HUES64 (cell line): ENCODE data around the gene ADGRE1.

Source experiments
- H3K27ac ChIP-seq: 2 replicates; pipeline ENCODE4 v1.7.0; 2013; ENCODE audit warnings: low read depth, low read length, inconsistent platforms
- H3K27me3 ChIP-seq: 2 replicates; pipeline ENCODE4 v1.6.1; 2013; ENCODE audit warnings: mild to moderate bottlenecking, low read length; ENCODE audit not compliant: insufficient read depth
- H3K36me3 ChIP-seq: 2 replicates; pipeline ENCODE4 v1.6.1; 2013; ENCODE audit warnings: mild to moderate bottlenecking, low read length; ENCODE audit not compliant: insufficient read depth
- H3K4me1 ChIP-seq: 2 replicates; pipeline ENCODE4 v1.6.1; 2013; ENCODE audit warnings: mild to moderate bottlenecking, low read length, moderate library complexity; ENCODE audit not compliant: insufficient read depth
- H3K4me3 ChIP-seq: 2 replicates; pipeline ENCODE4 v1.5.1; 2013; ENCODE audit warnings: mild to moderate bottlenecking, low read length, moderate library complexity
- H3K9ac ChIP-seq: 2 replicates; pipeline ENCODE4 v1.6.1; 2013; ENCODE audit warnings: mild to moderate bottlenecking, low read depth, low read length
- H3K9me3 ChIP-seq: 2 replicates; pipeline ENCODE4 v1.6.1; 2013; ENCODE audit warnings: low read depth, low read length; ENCODE audit not compliant: insufficient read depth
- WGBS: fragments of 150-250, 120-280 bp; methylation state at CpG from one replicate; pipeline ENCODE4 v1.1.7; 2013; ENCODE audit warnings: missing lambda C conversion rate; 5-methylcytosine and 5-hydroxymethylcytosine counted together

The ADGRE1 gene

DNA sequence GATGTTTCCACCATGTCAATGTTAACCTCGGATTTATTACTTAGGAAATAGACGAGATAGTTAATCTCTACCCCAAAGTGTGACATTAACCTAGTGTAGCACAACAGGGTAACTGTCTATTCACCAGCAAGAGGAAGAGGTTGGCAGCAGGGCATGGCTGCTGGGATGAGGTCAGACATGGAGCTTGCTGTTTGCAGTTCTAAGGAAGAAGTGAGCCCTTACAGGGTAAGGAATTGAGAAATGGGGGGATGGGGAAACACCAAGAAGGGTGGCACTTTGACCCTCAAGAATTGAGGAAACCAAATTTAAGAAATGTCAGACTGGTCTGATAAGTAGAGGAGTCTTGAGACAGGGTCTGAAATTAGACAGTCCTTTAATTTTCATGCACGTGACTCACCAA is 71.4 kb downstream of the ADGRE1 start:
- Histone ChIP-seq H3K36me3 (no peaks in the 10 kb centered on the region), H3K9ac (no peak overlapping the region), H3K4me1 (no peaks in the 10 kb centered on the region), H3K27ac (no peak overlapping the region), H3K9me3 (peaks cover 90% of the 10 kb centered on the region), H3K4me3 (no peak overlapping the region), H3K27me3 (no peaks in the 10 kb centered on the region)
- 95% methylated on average over 3 of the region's 3 CpGs for WGBS

DNA sequence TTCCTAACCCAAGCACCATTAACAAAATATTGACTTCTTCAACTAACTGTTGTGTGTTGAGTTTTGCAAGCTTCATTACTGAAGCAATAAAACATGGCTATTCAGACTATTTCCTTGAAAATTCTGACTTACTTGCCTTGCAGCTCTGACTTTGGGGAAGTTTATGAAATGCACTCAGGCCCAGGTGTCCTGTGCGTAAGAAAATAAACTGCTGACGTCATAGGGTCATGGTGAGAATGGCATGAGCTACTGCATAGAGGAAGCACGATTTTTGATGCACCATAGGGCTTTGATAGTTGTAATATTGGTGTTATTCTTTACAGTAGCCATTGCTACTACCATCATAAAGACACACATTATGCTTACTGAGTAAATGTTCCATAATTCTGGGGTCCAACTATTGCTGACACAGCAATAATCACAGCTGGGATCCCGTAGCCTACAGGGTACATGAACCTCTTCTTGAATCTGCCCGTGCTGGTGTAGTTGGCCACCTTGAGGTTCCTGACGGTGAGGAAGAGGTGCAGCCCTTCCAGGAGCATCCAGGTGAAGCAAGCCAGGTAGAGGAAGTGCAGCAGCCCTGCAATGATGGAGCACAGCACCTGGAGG is 76.0 kb downstream of the ADGRE1 start:
- Histone ChIP-seq H3K4me1 (no peaks in the 10 kb centered on the region), H3K9ac (no peak overlapping the region), H3K9me3 (peaks cover 80% of the 10 kb centered on the region), H3K4me3 (no peak overlapping the region), H3K27me3 (no peaks in the 10 kb centered on the region), H3K27ac (no peak overlapping the region), H3K36me3 (no peaks in the 10 kb centered on the region)
- WGBS, result 60% methylated on average over 6 of the region's 6 CpGs

DNA sequence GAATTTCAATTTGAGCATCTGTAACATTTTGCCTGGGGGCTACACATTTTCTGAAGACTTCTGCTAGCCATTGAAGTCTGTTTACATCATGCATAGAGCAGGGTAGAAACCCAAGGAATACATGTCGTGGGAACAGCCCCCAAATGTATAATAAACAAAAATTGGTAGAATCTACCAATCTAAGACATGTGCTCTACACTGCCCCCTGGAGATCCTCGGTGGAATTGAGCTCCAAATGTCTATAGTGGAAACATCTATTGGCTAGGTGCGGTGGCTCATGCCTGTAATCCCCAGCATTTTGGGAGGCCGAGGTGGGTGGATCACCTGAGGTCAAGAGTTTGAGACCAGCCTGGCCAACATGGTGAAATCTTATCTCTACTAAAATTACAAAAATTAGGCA is 76.6 kb downstream of the ADGRE1 start:
- H3K4me1 ChIP-seq, result no peaks in the 10 kb centered on the region
- no peaks in the 10 kb centered on the region for H3K36me3 ChIP-seq
- no peak overlapping the region for H3K4me3 ChIP-seq
- peaks cover 78% of the 10 kb centered on the region for H3K9me3 ChIP-seq
- H3K27ac ChIP-seq, result no peak overlapping the region
- no peak overlapping the region for H3K9ac ChIP-seq
- no peaks in the 10 kb centered on the region for H3K27me3 ChIP-seq
- WGBS, result 68% methylated on average over 4 of the region's 4 CpGs

DNA sequence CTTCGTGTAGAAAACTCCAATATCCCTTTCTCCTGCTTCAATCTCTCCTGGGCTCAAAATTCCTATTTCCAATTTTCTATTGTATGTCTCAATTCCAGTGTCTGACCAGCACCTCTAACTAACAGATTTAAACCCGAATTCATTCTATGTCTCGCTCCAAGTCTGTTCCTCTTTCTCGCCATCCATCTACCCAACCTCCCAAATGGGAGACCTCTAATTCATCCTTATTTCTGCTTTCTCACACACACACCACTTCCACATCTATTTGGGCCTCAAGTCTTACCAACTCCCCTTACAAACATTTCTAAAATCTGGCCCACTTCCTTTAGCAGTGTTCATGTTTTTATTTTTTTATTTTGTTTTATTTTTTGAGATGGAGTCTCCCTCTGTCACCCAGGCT is 80.6 kb downstream of the ADGRE1 start:
- H3K9ac ChIP-seq, result no peak overlapping the region
- H3K9me3 ChIP-seq, result peaks cover 82% of the 10 kb centered on the region
- H3K27me3 ChIP-seq, result no peaks in the 10 kb centered on the region
- H3K36me3 ChIP-seq, result no peaks in the 10 kb centered on the region
- H3K4me1 ChIP-seq, result no peaks in the 10 kb centered on the region
- WGBS, result 78% methylated on average over 4 of the region's 4 CpGs
- H3K27ac ChIP-seq, result no peak overlapping the region
- no peak overlapping the region for H3K4me3 ChIP-seq

DNA sequence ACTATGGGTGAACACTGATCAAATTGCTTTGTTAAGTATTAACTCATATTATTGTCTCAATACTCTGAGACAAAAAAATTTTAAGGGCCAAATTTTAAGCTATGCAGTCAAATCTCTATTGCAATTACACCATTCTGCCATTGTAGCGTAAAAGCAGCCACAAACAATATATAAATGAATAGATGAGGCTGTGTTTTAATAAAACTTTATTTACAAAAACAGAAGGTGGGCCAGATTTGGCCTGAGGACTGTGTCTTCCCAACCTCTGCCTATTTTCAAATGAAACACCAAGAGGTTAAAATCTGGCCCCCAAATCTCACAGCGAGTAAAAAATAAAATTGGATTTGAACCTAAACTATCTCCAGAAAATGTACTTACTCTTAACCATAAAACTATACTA is 82.1 kb downstream of the ADGRE1 start:
- H3K4me1 ChIP-seq, result no peaks in the 10 kb centered on the region
- no peaks in the 10 kb centered on the region for H3K36me3 ChIP-seq
- no peaks in the 10 kb centered on the region for H3K27me3 ChIP-seq
- H3K9ac ChIP-seq, result no peak overlapping the region
- H3K27ac ChIP-seq, result no peak overlapping the region
- H3K9me3 ChIP-seq, result peaks cover 81% of the 10 kb centered on the region
- WGBS, result 73% methylated on average over 1 of the region's 2 CpGs
- H3K4me3 ChIP-seq, result no peak overlapping the region

DNA sequence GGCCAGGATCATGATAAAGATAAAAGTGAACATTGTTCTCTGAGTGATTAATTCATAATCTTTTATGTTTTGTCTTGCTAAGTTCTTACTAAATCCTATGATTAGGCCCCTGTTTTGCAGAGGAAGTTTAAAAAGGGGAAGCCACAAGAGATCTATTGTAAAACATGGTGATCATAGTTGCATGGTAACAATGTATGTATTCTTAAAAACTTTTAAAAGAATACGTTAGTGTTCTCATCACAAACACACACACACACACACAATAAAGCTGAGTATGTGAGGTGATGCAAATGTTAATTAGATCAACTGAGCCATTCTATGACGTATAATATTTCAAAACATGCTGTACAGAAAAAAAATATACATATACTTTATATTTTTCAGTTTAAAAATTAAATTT is 82.6 kb downstream of the ADGRE1 start:
- WGBS, result no CpG with 5 or more reads among the region's 2 CpGs
- Histone ChIP-seq H3K27ac (no peak overlapping the region), H3K4me3 (no peak overlapping the region), H3K27me3 (no peaks in the 10 kb centered on the region), H3K4me1 (no peaks in the 10 kb centered on the region), H3K9me3 (peaks cover 83% of the 10 kb centered on the region), H3K9ac (no peak overlapping the region), H3K36me3 (no peaks in the 10 kb centered on the region)

DNA sequence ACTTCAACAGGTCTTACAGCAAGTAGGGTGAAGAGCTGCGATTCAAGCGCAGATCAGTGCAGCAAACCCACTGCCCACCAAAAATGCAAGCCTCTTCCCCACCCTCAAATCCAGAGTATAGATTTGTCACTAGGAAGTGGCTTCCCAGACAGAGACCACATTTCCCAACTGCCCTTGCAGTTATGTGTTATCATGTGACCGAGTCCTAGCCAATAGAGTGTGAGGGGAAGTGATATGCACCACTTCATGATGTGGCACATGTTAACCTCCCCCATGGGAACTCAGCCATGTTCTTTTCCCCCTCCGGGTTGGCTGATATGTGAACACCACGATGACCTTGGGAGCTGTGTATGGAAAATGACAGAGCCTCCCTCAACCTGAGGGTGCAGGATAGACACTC is 83.1 kb downstream of the ADGRE1 start:
- Histone ChIP-seq H3K27me3 (no peaks in the 10 kb centered on the region), H3K36me3 (no peaks in the 10 kb centered on the region), H3K27ac (no peak overlapping the region), H3K9me3 (peaks cover 82% of the 10 kb centered on the region), H3K4me3 (no peak overlapping the region), H3K9ac (no peak overlapping the region), H3K4me1 (no peaks in the 10 kb centered on the region)
- WGBS, result 87% methylated on average over 4 of the region's 5 CpGs

DNA sequence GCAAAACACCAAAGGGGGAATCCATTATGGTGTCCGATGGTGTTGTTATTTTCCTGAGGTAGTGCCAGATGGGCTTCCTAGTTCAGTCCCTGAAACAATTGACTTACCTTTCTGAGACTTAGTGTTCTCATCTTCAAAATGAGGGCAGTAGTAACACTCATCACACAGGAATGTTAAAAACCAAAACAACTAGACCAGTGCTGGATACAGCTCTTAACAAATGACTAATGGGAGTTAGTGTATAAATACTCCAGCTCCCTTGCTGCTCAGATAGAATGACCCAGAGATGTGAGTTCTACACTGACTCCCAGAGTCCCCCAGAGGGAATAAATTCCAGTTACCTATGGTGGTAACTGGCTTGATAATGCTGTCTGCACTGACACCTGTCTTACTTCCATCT is 84.0 kb downstream of the ADGRE1 start:
- Histone ChIP-seq H3K36me3 (no peaks in the 10 kb centered on the region), H3K9me3 (peaks cover 82% of the 10 kb centered on the region), H3K4me3 (no peak overlapping the region), H3K27ac (no peak overlapping the region), H3K4me1 (no peaks in the 10 kb centered on the region), H3K9ac (no peak overlapping the region), H3K27me3 (no peaks in the 10 kb centered on the region)
- 80% methylated on average over 1 of the region's 1 CpG for WGBS

DNA sequence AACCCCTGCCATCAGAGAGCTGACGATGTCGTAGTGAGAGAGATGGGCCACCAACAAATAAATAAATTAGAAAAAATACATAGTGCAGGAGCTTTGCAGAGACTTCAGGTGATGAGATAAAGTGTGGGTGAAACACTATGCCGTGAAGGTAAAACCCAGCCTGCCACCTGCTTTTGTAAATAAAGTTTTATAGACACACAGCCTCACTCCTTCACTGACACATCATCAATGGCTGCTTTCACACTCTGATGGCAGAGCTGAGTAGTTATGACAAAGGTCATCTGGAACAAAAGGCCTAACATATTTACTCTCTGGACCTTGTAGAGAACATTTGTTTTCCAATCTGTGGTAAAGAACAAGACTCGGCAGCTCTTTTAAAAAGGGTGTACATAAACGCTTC is 88.8 kb downstream of the ADGRE1 start:
- H3K9me3 ChIP-seq, result peaks cover 80% of the 10 kb centered on the region
- no peaks in the 10 kb centered on the region for H3K4me1 ChIP-seq
- H3K9ac ChIP-seq, result no peak overlapping the region
- H3K36me3 ChIP-seq, result no peaks in the 10 kb centered on the region
- no peak overlapping the region for H3K27ac ChIP-seq
- H3K4me3 ChIP-seq, result no peak overlapping the region
- no peaks in the 10 kb centered on the region for H3K27me3 ChIP-seq
- 84% methylated on average over 3 of the region's 5 CpGs for WGBS

DNA sequence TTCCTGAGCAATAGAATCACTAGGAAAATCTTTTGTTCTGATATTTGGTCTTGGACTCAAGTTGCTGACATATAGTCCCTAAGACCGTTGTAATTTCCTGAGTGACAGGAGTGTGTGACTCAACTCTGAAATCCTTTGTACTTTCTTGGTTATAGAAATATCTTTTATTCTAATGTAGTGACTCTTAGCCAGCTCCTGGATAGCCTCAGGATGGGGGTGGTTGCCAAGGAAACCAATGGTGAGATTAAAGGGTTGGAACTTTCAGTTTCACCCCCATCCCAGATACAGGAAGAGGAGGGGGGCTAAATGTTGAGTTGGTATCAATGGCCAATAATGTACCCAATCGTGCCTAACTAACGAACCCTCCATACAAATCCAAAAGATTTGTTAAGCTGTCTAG is 92.0 kb downstream of the ADGRE1 start:
- Histone ChIP-seq H3K27me3 (no peaks in the 10 kb centered on the region), H3K27ac (no peak overlapping the region), H3K4me1 (no peaks in the 10 kb centered on the region), H3K4me3 (no peak overlapping the region), H3K9ac (no peak overlapping the region), H3K9me3 (peaks cover 90% of the 10 kb centered on the region), H3K36me3 (no peaks in the 10 kb centered on the region)
- WGBS, result 78% methylated on average over 1 of the region's 3 CpGs

DNA sequence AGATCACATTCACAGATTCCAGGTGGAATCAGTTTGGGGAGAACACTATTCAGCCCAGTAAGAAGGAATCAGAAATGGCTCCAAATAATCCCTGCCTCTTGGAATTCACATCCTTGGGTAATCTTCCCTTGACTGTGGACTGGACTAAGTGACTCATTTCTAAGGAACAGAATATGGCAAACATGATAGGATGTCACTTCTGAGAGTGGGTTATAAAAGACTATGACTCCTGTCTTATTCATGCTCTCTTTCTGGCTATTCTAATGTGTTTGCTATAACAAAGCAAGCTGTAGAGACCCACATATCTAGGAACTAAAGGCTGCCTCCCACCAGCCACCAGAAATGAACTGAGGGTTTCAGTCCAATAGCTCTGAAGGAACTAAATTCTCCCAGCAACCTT is 96.1 kb downstream of the ADGRE1 start:
- Histone ChIP-seq H3K9me3 (peaks cover 86% of the 10 kb centered on the region), H3K9ac (no peak overlapping the region), H3K4me3 (no peak overlapping the region), H3K27ac (no peak overlapping the region), H3K4me1 (no peaks in the 10 kb centered on the region), H3K27me3 (no peaks in the 10 kb centered on the region), H3K36me3 (no peaks in the 10 kb centered on the region)

DNA sequence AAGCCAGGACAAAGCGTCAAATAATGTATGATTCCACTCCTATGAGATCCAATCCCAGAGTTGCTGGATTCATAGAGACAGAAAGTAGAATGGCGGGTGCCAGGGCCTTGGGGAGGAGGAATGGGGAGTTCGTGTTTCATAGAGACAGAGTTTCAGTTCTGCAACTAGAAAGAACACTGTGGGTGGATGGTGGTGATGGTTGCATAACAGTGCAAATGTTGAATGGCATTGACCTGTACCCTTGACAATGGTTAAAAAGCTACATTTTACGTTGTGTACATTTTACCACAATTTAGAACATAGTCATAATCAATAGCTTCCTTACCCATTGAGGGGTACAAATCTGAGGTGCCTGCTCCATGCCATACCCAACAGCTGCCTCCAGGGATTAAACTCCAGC is 100.5 kb downstream of the ADGRE1 start:
- H3K9me3 ChIP-seq, result peaks cover 84% of the 10 kb centered on the region

More for the DNA sequence above, 100.5 kb downstream of the ADGRE1 start:
- Histone ChIP-seq H3K4me1 (no peaks in the 10 kb centered on the region), H3K36me3 (no peaks in the 10 kb centered on the region), H3K27ac (no peak overlapping the region), H3K27me3 (no peaks in the 10 kb centered on the region), H3K9ac (no peak overlapping the region), H3K4me3 (no peak overlapping the region)
- WGBS, result 35% methylated on average over 4 of the region's 4 CpGs
